ENCODE measurements around the gene YY1. TPM values are rescaled to one million over a fixed set of nuclear protein-coding genes. Genes with fewer than 3 reads are reported as not detected.
"Not testable (repeated sequence)": the region's sequence is repeated elsewhere in the genome, so short reads cannot be mapped to it uniquely, and the experiment has no call there.

Gene YY1
- 10 to 100 TPM; 57.4 to 70.1 TPM for total RNA-seq
- long read RNA-seq, full-length matches to known transcripts: 49 of 61 reads
- long read RNA-seq, partial matches to known transcripts: 4 of 61 reads
- long read RNA-seq, other reads (novel, unspliced or antisense): 8 of 61 reads

GRCh38 chr14:100238419-100239210 is at the start of gene YY1:
Gene YY1 (plus strand): TSS chr14:100239144. CDS start chr14:100239245, 101 bp downstream.
- ATAC-seq (peak; percentile 78), DNase-seq (peak; percentile 99)
- intact Hi-C loops (cut with DNase I, micrococcal nuclease): no loop called here

GRCh38 chr14:100190126-100190525 is 48.8 kb upstream of the YY1 start:
- no peak for ATAC-seq
- DNase-seq: no peak
- intact Hi-C loops (cut with DNase I, micrococcal nuclease): loop anchor here in 1 of 2 donors (5.0 kb wide), 1 partner anchor 203 kb away; no protein-coding TSS in a partner anchor

- DNase-seq (no peak), ATAC-seq (no peak)
- intact Hi-C loops (cut with DNase I, micrococcal nuclease): loop anchor here in 1 of 2 donors (5.0 kb wide), 1 partner anchor 204 kb away; no protein-coding TSS in a partner anchor
Observed at GRCh38 chr14:100191584-100192249, 47.2 kb upstream of the YY1 start.

GRCh38 chr14:100192250-100192671 is 46.7 kb upstream of the YY1 start:
- DNase-seq: peak; percentile 32 to 36
- intact Hi-C loops (cut with DNase I, micrococcal nuclease): loop anchor here in 1 of 2 donors (5.0 kb wide), 1 partner anchor 205 kb away; no protein-coding TSS in a partner anchor
- ATAC-seq: no peak

GRCh38 chr14:100192672-100193416 is 46.1 kb upstream of the YY1 start:
- ATAC-seq (peak; percentile 98), DNase-seq (peak; percentile 99)
- intact Hi-C loops (cut with DNase I, micrococcal nuclease): loop anchor here in 1 of 2 donors (5.0 kb wide), 1 partner anchor 206 kb away; no protein-coding TSS in a partner anchor

GRCh38 chr14:100193417-100194357 is 45.3 kb upstream of the YY1 start:
- DNase-seq: peak in 1 of 2 donors; percentile 21
- intact Hi-C loops (cut with DNase I, micrococcal nuclease): loop anchor here in 1 of 2 donors (5.0 kb wide), 1 partner anchor 206 kb away; no protein-coding TSS in a partner anchor
- no peak for ATAC-seq

- intact Hi-C loops (cut with DNase I, micrococcal nuclease): no loop called here
- DNase-seq (no peak), ATAC-seq (no peak)
Observed at GRCh38 chr14:100199240-100199860, 39.6 kb upstream of the YY1 start.

GRCh38 chr14:100200311-100200710 is 38.6 kb upstream of the YY1 start:
- intact Hi-C loops (cut with DNase I, micrococcal nuclease): no loop called here
- no peak for DNase-seq
- ATAC-seq: no peak

- ATAC-seq: peak; percentile 39
- intact Hi-C loops (cut with DNase I, micrococcal nuclease): no loop called here
- DNase-seq: no peak
Observed at GRCh38 chr14:100201701-100202100, 37.2 kb upstream of the YY1 start.

- ATAC-seq: no peak
- intact Hi-C loops (cut with DNase I, micrococcal nuclease): no loop called here
- DNase-seq: no peak
Observed at GRCh38 chr14:100202712-100203111, 36.2 kb upstream of the YY1 start.

- intact Hi-C loops (cut with DNase I, micrococcal nuclease): no loop called here
- ATAC-seq (no peak), DNase-seq (no peak)
Observed at GRCh38 chr14:100203146-100203545, 35.8 kb upstream of the YY1 start.

GRCh38 chr14:100203962-100204834 is 34.7 kb upstream of the YY1 start:
- intact Hi-C loops (cut with DNase I, micrococcal nuclease): no loop called here
- ATAC-seq: peak; percentile 79
- DNase-seq: no peak

- intact Hi-C loops (cut with DNase I, micrococcal nuclease); DNase-seq; ATAC-seq: not testable (repeated sequence)
Observed at GRCh38 chr14:100204835-100205167, 34.1 kb upstream of the YY1 start.

GRCh38 chr14:100207588-100207987 is 31.4 kb upstream of the YY1 start:
- intact Hi-C loops (cut with DNase I, micrococcal nuclease); ATAC-seq; DNase-seq: not testable (repeated sequence)

GRCh38 chr14:100208136-100208535 is 30.8 kb upstream of the YY1 start:
- ATAC-seq; intact Hi-C loops (cut with DNase I, micrococcal nuclease): not testable (repeated sequence)

GRCh38 chr14:100211366-100211765 is 27.6 kb upstream of the YY1 start:
- intact Hi-C loops (cut with DNase I, micrococcal nuclease): no loop called here
- ATAC-seq (no peak), DNase-seq (no peak)

More at GRCh38 chr14:100208136-100208535, 30.8 kb upstream of the YY1 start:
- not testable (repeated sequence) for DNase-seq
